Liver (tissue), 9 donors: Measurements from ENCODE around the gene DCXR. TPM values are rescaled to one million over a fixed set of nuclear protein-coding genes. Genes with fewer than 3 reads are reported as not detected.

ENCODE experiments used
- DNase-seq: peaks from one replicate; pipeline ENCODE4 v3.0.0-alpha.2; 2017; ENCODE audit warnings: low spot score
- H3K27ac ChIP-seq, 2 donors: one replicate each; pipeline ENCODE4 v1.7.0; 2013; ENCODE audit warnings: inconsistent platforms in 2 of 2, low read length in 2 of 2, control low read depth in 1 of 2, low read depth in 1 of 2, mild to moderate bottlenecking in 1 of 2
- H3K27me3 ChIP-seq, 4 donors: one replicate each; pipeline versions ENCODE4 v1.6.1 to v1.7.0; 2013; ENCODE audit warnings: low read length in 3 of 4, inconsistent platforms in 1 of 4, mild to moderate bottlenecking in 1 of 4, moderate library complexity in 1 of 4; ENCODE audit not compliant: control insufficient read depth in 4 of 4, insufficient read depth in 4 of 4
- H3K36me3 ChIP-seq, 4 donors: one replicate each; pipeline versions ENCODE4 v1.6.1 to v1.7.0; 2013; ENCODE audit warnings: low read length in 3 of 4, mild to moderate bottlenecking in 3 of 4, low read depth in 1 of 4, moderate library complexity in 1 of 4; ENCODE audit not compliant: control insufficient read depth in 4 of 4, insufficient read depth in 3 of 4
- H3K4me1 ChIP-seq, 4 donors: one replicate each; pipeline versions ENCODE4 v1.6.1 to v1.7.0; 2013; ENCODE audit warnings: low read length in 3 of 4, mild to moderate bottlenecking in 3 of 4, moderate library complexity in 1 of 4; ENCODE audit not compliant: control insufficient read depth in 4 of 4, insufficient read depth in 4 of 4
- H3K4me3 ChIP-seq, 3 donors: one replicate each; pipeline versions ENCODE4 v1.6.1 to v1.7.0; 2013; ENCODE audit warnings: low read length in 3 of 3, control low read depth in 1 of 3, low read depth in 1 of 3, mild to moderate bottlenecking in 1 of 3
- H3K9ac ChIP-seq, 2 donors: one replicate each; pipeline ENCODE4 v1.7.0; 2013; ENCODE audit warnings: low read length in 2 of 2, mild to moderate bottlenecking in 2 of 2, moderate library complexity in 2 of 2, control low read depth in 1 of 2, low read depth in 1 of 2
- H3K9me3 ChIP-seq, 4 donors: one replicate each; pipeline versions ENCODE4 v1.6.1 to v1.7.0; 2013; ENCODE audit warnings: low read length in 3 of 4; ENCODE audit not compliant: control insufficient read depth in 4 of 4
- ATF3 ChIP-seq: IDR thresholded peaks from 2 replicates; pipeline ENCODE4 v1.6.1; 2016; ENCODE audit warnings: antibody characterized with exemption
- EGR1 ChIP-seq, 2 donors: IDR thresholded peaks; 2 replicates each; pipeline ENCODE4 v1.6.1; 2016 to 2018; ENCODE audit warnings: antibody characterized with exemption in 2 of 2, low read depth in 2 of 2
- FOXA1 ChIP-seq: IDR thresholded peaks from 2 replicates; pipeline ENCODE4 v1.6.1; 2016; ENCODE audit warnings: antibody characterized with exemption
- FOXA2 ChIP-seq: IDR thresholded peaks from 2 replicates; pipeline ENCODE4 v1.6.1; 2016; ENCODE audit warnings: antibody characterized with exemption
- GABPA ChIP-seq, 2 donors: IDR thresholded peaks in 1 of 2; conservative IDR thresholded peaks in 1 of 2; 2 replicates each; pipeline ENCODE4 v1.6.1; 2016; ENCODE audit warnings: antibody characterized with exemption in 2 of 2, mild to moderate bottlenecking in 1 of 2, moderate library complexity in 1 of 2
- HNF4A ChIP-seq, 2 donors: conservative IDR thresholded peaks; 2 replicates each; pipeline ENCODE4 v1.6.1; 2016; ENCODE audit warnings: antibody characterized with exemption in 2 of 2, mild to moderate bottlenecking in 2 of 2
- HNF4G ChIP-seq: IDR thresholded peaks from 2 replicates; pipeline ENCODE4 v1.6.1; 2016; ENCODE audit warnings: antibody characterized with exemption
- MAX ChIP-seq: IDR thresholded peaks from 2 replicates; pipeline ENCODE4 v1.6.1; 2016; ENCODE audit warnings: antibody characterized with exemption
- NR2F2 ChIP-seq: IDR thresholded peaks from 2 replicates; pipeline ENCODE4 v1.6.1; 2016; ENCODE audit warnings: antibody characterized with exemption
- RAD21 ChIP-seq, 2 donors: IDR thresholded peaks; 2 replicates each; pipeline ENCODE4 v1.6.1; 2016; ENCODE audit warnings: antibody characterized with exemption in 2 of 2, mild to moderate bottlenecking in 2 of 2
- RXRA ChIP-seq, 2 donors: IDR thresholded peaks; 2 replicates each; pipeline ENCODE4 v1.6.1; 2017 to 2018; ENCODE audit warnings: antibody characterized with exemption in 2 of 2, mild to moderate bottlenecking in 1 of 2
- SP1 ChIP-seq: IDR thresholded peaks from 2 replicates; pipeline ENCODE4 v1.6.1; 2018; ENCODE audit warnings: antibody characterized with exemption, mild to moderate bottlenecking
- TAF1 ChIP-seq: conservative IDR thresholded peaks from 2 replicates; pipeline ENCODE4 v1.6.1; 2016; ENCODE audit warnings: antibody characterized with exemption, mild to moderate bottlenecking
- YY1 ChIP-seq: IDR thresholded peaks from 2 replicates; pipeline ENCODE4 v1.6.1; 2016; ENCODE audit warnings: antibody characterized with exemption, mild to moderate bottlenecking
- ZBTB33 ChIP-seq: IDR thresholded peaks from 2 replicates; pipeline ENCODE4 v1.6.1; 2016; ENCODE audit warnings: antibody characterized with exemption
- WGBS: extraction: QIAGEN DNeasy Blood & Tissue Kit; methylation state at CpG from one replicate; pipeline ENCODE4 v1.1.7; 2013; 5-methylcytosine and 5-hydroxymethylcytosine counted together
- polyA plus RNA-seq, 2 donors: library from polyadenylated mRNA; stranded (reverse) in 1 of 2; unstranded in 1 of 2; fragments of 200-250 nt in 1 of 2; fragments of >200 nt in 1 of 2; fragmentation: Nextera tagmentation in 1 of 2; extraction: Ambion mirVana in 1 of 2; gene quantifications; one replicate each; pipeline versions ENCODE4 v1.2.1 to v1.2.3, GENCODE V29; 2013 to 2015
- total RNA-seq, 2 donors: library from RNA; depleted of rRNA; stranded (reverse); fragments of >200 nt; gene quantifications; one replicate each; pipeline ENCODE4 v1.2.3, GENCODE V29; 2014
- TF ChIP-seq, protein P1 (sequence below): IDR thresholded peaks from 2 replicates; pipeline ENCODE4 v1.6.1; 2016; ENCODE audit warnings: antibody characterized with exemption, mild to moderate bottlenecking
- TF ChIP-seq, protein P2 (sequence below): fragments of 150-350 bp; IDR thresholded peaks from 2 replicates; pipeline ENCODE4 v1.5.1; 2017; ENCODE audit warnings: improper control_type of control experiment, low read depth, low read length; ENCODE audit not compliant: missing input control
- donor health status: healthy.
- donor health status: healthy.
- donor health status: healthy.
- donor health status: healthy.
- donor health status: healthy.

The DCXR gene
- total and polyA plus RNA-seq, 4 donors, result 58.6 to 1,190 (median 585) TPM

GRCh38 chr17:82065193-82065637 is 27.7 kb upstream of the DCXR start:
- TF ChIP-seq ZBTB33, result no peak
- no peak for TF ChIP-seq NR2F2
- TF ChIP-seq RXRA (IDR thresholded peaks at IDR 0.05), result no peak
- TF ChIP-seq SP1, result no peak
- TF ChIP-seq EGR1 (IDR thresholded peaks at IDR 0.05; ENCODE audit: low read depth in 2 of 2), result no peak
- no peak for TF ChIP-seq ATF3
- TF ChIP-seq, protein P1, sequence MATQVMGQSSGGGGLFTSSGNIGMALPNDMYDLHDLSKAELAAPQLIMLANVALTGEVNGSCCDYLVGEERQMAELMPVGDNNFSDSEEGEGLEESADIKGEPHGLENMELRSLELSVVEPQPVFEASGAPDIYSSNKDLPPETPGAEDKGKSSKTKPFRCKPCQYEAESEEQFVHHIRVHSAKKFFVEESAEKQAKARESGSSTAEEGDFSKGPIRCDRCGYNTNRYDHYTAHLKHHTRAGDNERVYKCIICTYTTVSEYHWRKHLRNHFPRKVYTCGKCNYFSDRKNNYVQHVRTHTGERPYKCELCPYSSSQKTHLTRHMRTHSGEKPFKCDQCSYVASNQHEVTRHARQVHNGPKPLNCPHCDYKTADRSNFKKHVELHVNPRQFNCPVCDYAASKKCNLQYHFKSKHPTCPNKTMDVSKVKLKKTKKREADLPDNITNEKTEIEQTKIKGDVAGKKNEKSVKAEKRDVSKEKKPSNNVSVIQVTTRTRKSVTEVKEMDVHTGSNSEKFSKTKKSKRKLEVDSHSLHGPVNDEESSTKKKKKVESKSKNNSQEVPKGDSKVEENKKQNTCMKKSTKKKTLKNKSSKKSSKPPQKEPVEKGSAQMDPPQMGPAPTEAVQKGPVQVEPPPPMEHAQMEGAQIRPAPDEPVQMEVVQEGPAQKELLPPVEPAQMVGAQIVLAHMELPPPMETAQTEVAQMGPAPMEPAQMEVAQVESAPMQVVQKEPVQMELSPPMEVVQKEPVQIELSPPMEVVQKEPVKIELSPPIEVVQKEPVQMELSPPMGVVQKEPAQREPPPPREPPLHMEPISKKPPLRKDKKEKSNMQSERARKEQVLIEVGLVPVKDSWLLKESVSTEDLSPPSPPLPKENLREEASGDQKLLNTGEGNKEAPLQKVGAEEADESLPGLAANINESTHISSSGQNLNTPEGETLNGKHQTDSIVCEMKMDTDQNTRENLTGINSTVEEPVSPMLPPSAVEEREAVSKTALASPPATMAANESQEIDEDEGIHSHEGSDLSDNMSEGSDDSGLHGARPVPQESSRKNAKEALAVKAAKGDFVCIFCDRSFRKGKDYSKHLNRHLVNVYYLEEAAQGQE, result no peak
- no peak for TF ChIP-seq FOXA1
- TF ChIP-seq YY1, result no peak
- TF ChIP-seq, protein P2, sequence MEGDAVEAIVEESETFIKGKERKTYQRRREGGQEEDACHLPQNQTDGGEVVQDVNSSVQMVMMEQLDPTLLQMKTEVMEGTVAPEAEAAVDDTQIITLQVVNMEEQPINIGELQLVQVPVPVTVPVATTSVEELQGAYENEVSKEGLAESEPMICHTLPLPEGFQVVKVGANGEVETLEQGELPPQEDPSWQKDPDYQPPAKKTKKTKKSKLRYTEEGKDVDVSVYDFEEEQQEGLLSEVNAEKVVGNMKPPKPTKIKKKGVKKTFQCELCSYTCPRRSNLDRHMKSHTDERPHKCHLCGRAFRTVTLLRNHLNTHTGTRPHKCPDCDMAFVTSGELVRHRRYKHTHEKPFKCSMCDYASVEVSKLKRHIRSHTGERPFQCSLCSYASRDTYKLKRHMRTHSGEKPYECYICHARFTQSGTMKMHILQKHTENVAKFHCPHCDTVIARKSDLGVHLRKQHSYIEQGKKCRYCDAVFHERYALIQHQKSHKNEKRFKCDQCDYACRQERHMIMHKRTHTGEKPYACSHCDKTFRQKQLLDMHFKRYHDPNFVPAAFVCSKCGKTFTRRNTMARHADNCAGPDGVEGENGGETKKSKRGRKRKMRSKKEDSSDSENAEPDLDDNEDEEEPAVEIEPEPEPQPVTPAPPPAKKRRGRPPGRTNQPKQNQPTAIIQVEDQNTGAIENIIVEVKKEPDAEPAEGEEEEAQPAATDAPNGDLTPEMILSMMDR, result no peak
- no peak for TF ChIP-seq FOXA2
- TF ChIP-seq RAD21 (IDR thresholded peaks at IDR 0.05), result no peak
- Histone ChIP-seq H3K9me3 (no peaks in the 10 kb centered on the region), H3K9ac (peak overlapping the region; percentile 71 to 72), H3K27ac (peak overlapping the region; percentile 60 to 81), H3K27me3 (no peaks in the 10 kb centered on the region), H3K4me3 (peak overlapping the region; percentile 61 to 96 (median 95)), H3K4me1 (peaks cover 8 to 32% (median 24%) of the 10 kb centered on the region in 4 donors), H3K36me3 (peaks cover 2 to 28% (median 11%) of the 10 kb centered on the region in 4 donors)
- no peak for DNase-seq
- WGBS, result under 1% methylated on average over 47 of the region's 47 CpGs

DNA sequence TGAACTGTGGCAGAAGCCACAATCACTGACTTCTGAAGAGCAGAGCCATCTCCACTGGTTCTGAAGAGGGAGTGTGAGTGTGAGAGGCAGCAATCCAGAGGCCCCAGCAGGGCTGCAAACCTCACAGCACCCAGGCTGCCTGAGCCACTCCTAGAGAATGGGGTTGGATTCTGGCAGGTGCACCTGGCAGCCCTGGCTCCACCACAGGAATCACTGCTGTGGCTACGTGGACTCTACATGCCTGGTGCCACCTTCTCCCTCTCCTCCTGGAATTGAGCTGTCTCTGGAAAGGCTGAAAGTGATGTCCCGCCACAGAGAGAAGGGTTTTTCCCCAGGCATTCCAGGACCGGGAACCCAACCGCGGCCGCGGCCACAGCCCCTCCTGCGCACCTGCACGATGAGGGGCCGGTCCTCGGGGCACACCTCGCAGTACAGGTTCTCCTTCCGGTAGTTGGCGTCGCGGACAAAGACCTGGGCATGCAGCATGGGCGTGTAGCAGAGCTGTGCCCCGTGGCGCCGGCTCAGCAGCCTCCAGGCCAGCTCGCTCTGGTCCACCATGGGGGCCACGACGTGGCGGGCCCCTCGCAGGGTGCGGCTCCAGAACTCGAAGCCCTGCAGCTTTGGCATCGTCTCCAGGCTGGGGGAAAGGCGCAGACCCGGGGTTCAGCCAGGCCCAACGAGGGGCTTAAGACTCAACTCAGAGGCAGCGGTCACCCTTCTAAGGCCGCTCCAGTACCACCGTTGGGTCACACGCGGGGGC is 27.1 kb upstream of the DCXR start:
- WGBS, result 17% methylated on average over 36 of the region's 36 CpGs
- H3K9ac ChIP-seq, result peak overlapping the region; percentile 71 to 72
- peaks cover 2 to 33% (median 14%) of the 10 kb centered on the region in 4 donors for H3K36me3 ChIP-seq
- H3K9me3 ChIP-seq, result no peaks in the 10 kb centered on the region
- no peaks in the 10 kb centered on the region for H3K27me3 ChIP-seq
- H3K4me1 ChIP-seq, result peaks cover 8 to 32% (median 24%) of the 10 kb centered on the region in 4 donors
- peak overlapping the region; percentile 61 to 96 (median 95) for H3K4me3 ChIP-seq
- DNase-seq, result no peak
- H3K27ac ChIP-seq, result peak overlapping the region; percentile 60 to 81
- no peak for TF ChIP-seq GABPA (IDR thresholded peaks at IDR 0.05 in 1 of 2, conservative IDR thresholded peaks at IDR 0.05 in 1 of 2)
- TF ChIP-seq NR2F2, result no peak
- no peak for TF ChIP-seq SP1
- TF ChIP-seq EGR1 (IDR thresholded peaks at IDR 0.05; ENCODE audit: low read depth in 2 of 2), result no peak
- TF ChIP-seq TAF1, result no peak
- no peak for TF ChIP-seq HNF4G
- TF ChIP-seq YY1, result no peak
- TF ChIP-seq ZBTB33, result no peak
- no peak for TF ChIP-seq MAX
- no peak for TF ChIP-seq RAD21 (IDR thresholded peaks at IDR 0.05)
- TF ChIP-seq FOXA1, result no peak
- TF ChIP-seq, protein P2, result no peak
- TF ChIP-seq ATF3, result no peak
- TF ChIP-seq FOXA2, result no peak
- no peak for TF ChIP-seq HNF4A (conservative IDR thresholded peaks at IDR 0.05)
